GM23338 (cell line): ENCODE measurements around the gene PPARD.

Source experiments
- EZH2 ChIP-seq: fragments of 200-600 bp; sonication (generic); IDR thresholded peaks from one replicate; pipeline ENCODE4 v1.8.0; 2017; ENCODE audit warnings: antibody characterized with exemption, mild to moderate bottlenecking, low read depth; ENCODE audit not compliant: unreplicated experiment
- EZH2phosphoT487 ChIP-seq: fragments of 200-600 bp; sonication (generic); IDR thresholded peaks from one replicate; pipeline ENCODE4 v1.8.1; 2018; ENCODE audit warnings: antibody characterized with exemption; ENCODE audit not compliant: unreplicated experiment
- JUNB ChIP-seq: IDR thresholded peaks from one replicate; pipeline ENCODE4 v1.6.1; 2016; ENCODE audit warnings: antibody characterized with exemption; ENCODE audit not compliant: unreplicated experiment
- POLR2AphosphoS5 ChIP-seq: IDR thresholded peaks from 2 replicates; pipeline ENCODE4 v1.6.1; 2016; ENCODE audit warnings: antibody characterized with exemption, low read depth
- STAT1 ChIP-seq: IDR thresholded peaks from one replicate; pipeline ENCODE4 v1.6.1; 2016; ENCODE audit warnings: antibody characterized with exemption; ENCODE audit not compliant: unreplicated experiment
- TF ChIP-seq, protein P1 (sequence below), 2 experiments: fragments of 200-600 bp in 1 of 2; sonication (generic) in 1 of 2; conservative IDR thresholded peaks; 2 replicates each; pipeline versions ENCODE4 v1.5.1 to v1.6.1; 2016 to 2017; ENCODE audit warnings: antibody characterized with exemption in 2 of 2, low read depth in 2 of 2, mild to moderate bottlenecking in 2 of 2, moderate library complexity in 1 of 2
- TF ChIP-seq, protein P2 (sequence below): IDR thresholded peaks from 2 replicates; pipeline ENCODE4 v1.6.1; 2016; ENCODE audit warnings: antibody characterized with exemption
- TF ChIP-seq, protein P3 (sequence below): IDR thresholded peaks from one replicate; pipeline ENCODE4 v1.6.1; 2018; ENCODE audit warnings: antibody characterized with exemption; ENCODE audit not compliant: unreplicated experiment

DNA sequence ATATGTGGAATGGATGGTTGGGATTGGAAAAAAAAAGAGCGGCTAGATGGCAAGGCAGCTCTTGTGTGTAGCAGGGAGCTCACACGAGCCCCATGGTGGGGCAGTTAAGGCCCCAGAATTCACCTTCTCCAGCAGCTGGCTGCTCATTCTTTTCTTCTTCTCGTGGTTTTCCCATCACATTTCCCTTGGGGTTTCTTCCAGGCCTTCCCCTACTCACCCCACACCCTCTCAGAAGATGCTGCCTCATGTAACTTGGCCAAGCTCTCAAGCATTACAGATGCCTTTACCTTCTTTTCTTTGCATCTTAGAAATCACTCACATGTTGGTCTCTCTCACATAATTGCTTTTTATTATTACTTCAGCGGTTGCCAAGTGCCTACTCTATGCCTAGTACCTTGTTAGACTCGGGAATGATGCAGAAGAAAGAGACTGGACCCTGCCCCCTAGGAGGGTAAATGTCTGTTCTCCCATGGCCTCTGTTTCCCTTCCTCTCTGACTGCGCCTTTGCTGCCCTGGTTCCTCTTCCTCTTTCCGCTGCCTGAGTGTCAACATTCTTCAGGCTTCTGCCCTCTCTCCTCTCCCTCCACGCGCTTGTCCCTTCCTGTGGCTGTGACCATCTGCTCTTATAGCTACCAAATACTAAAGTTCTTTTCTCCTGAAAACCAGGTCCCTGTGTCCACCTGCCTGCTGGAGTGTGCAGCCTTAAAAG, 28.6 kb downstream of the PPARD start:
- TF ChIP-seq JUNB, result no peak
- TF ChIP-seq, protein P1, sequence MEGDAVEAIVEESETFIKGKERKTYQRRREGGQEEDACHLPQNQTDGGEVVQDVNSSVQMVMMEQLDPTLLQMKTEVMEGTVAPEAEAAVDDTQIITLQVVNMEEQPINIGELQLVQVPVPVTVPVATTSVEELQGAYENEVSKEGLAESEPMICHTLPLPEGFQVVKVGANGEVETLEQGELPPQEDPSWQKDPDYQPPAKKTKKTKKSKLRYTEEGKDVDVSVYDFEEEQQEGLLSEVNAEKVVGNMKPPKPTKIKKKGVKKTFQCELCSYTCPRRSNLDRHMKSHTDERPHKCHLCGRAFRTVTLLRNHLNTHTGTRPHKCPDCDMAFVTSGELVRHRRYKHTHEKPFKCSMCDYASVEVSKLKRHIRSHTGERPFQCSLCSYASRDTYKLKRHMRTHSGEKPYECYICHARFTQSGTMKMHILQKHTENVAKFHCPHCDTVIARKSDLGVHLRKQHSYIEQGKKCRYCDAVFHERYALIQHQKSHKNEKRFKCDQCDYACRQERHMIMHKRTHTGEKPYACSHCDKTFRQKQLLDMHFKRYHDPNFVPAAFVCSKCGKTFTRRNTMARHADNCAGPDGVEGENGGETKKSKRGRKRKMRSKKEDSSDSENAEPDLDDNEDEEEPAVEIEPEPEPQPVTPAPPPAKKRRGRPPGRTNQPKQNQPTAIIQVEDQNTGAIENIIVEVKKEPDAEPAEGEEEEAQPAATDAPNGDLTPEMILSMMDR (conservative IDR thresholded peaks at IDR 0.05; ENCODE audit: low read depth in 2 of 2), result no peak
- TF ChIP-seq POLR2AphosphoS5, result no peak
- no peak for TF ChIP-seq EZH2phosphoT487
- TF ChIP-seq EZH2, result no peak
- no peak for TF ChIP-seq STAT1
- TF ChIP-seq, protein P2, sequence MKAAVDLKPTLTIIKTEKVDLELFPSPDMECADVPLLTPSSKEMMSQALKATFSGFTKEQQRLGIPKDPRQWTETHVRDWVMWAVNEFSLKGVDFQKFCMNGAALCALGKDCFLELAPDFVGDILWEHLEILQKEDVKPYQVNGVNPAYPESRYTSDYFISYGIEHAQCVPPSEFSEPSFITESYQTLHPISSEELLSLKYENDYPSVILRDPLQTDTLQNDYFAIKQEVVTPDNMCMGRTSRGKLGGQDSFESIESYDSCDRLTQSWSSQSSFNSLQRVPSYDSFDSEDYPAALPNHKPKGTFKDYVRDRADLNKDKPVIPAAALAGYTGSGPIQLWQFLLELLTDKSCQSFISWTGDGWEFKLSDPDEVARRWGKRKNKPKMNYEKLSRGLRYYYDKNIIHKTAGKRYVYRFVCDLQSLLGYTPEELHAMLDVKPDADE, result no peak
- TF ChIP-seq, protein P3, sequence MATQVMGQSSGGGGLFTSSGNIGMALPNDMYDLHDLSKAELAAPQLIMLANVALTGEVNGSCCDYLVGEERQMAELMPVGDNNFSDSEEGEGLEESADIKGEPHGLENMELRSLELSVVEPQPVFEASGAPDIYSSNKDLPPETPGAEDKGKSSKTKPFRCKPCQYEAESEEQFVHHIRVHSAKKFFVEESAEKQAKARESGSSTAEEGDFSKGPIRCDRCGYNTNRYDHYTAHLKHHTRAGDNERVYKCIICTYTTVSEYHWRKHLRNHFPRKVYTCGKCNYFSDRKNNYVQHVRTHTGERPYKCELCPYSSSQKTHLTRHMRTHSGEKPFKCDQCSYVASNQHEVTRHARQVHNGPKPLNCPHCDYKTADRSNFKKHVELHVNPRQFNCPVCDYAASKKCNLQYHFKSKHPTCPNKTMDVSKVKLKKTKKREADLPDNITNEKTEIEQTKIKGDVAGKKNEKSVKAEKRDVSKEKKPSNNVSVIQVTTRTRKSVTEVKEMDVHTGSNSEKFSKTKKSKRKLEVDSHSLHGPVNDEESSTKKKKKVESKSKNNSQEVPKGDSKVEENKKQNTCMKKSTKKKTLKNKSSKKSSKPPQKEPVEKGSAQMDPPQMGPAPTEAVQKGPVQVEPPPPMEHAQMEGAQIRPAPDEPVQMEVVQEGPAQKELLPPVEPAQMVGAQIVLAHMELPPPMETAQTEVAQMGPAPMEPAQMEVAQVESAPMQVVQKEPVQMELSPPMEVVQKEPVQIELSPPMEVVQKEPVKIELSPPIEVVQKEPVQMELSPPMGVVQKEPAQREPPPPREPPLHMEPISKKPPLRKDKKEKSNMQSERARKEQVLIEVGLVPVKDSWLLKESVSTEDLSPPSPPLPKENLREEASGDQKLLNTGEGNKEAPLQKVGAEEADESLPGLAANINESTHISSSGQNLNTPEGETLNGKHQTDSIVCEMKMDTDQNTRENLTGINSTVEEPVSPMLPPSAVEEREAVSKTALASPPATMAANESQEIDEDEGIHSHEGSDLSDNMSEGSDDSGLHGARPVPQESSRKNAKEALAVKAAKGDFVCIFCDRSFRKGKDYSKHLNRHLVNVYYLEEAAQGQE, result no peak
